ENCODE results near the gene PRM2.

GRCh38 chr16:11276143-11276895, at the start of gene PRM2:
- TF ChIP-seq, protein P1, sequence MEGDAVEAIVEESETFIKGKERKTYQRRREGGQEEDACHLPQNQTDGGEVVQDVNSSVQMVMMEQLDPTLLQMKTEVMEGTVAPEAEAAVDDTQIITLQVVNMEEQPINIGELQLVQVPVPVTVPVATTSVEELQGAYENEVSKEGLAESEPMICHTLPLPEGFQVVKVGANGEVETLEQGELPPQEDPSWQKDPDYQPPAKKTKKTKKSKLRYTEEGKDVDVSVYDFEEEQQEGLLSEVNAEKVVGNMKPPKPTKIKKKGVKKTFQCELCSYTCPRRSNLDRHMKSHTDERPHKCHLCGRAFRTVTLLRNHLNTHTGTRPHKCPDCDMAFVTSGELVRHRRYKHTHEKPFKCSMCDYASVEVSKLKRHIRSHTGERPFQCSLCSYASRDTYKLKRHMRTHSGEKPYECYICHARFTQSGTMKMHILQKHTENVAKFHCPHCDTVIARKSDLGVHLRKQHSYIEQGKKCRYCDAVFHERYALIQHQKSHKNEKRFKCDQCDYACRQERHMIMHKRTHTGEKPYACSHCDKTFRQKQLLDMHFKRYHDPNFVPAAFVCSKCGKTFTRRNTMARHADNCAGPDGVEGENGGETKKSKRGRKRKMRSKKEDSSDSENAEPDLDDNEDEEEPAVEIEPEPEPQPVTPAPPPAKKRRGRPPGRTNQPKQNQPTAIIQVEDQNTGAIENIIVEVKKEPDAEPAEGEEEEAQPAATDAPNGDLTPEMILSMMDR (IDR thresholded peaks at IDR 0.05): no peak
- no peak for TF ChIP-seq POLR2A (IDR thresholded peaks at IDR 0.05)
